Right lobe of liver (tissue), 4 donors: ENCODE measurements around the gene SLC19A2.

Experiments
- POLR2A ChIP-seq: fragments of 450-650 bp; IDR thresholded peaks from one replicate; pipeline ENCODE4 v1.6.1; 2017; ENCODE audit warnings: antibody characterized with exemption, mild to moderate bottlenecking
- TF ChIP-seq, protein P1 (sequence below), 4 donors: fragments of 200-600 bp in 3 of 4; fragments of 450-650 bp in 1 of 4; IDR thresholded peaks; one replicate each; pipeline versions ENCODE4 v1.5.1 to v1.8.0; 2016 to 2022; ENCODE audit warnings: antibody characterized with exemption in 4 of 4, mild to moderate bottlenecking in 2 of 4
- donor health status: DM: no; HTN: no; CAD: no.
- donor health status: DM: no; HTN: no; CAD: no.
- donor health status: DM: no; HTN: yes; CAD: no.

DNA sequence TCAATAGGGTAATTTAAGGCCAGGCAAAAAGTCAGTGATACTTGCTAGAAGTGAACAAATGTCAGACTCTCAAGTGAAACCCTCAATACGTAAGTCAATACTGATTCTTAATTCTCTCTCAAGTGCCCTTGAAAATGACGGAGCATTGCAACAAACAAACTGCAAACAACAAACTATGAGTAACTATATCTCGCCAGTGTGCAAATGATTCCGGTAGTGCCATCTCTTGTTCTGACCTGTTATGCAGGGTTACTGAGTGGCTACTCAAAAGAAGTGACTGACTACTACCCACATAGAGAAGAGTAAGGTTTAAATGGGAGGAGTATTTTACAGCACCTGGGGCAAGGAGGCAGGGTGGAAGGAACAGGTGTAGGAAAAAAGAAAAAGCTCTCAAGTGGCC is 1.6 kb downstream of the SLC19A2 start:
- TF ChIP-seq, protein P1, sequence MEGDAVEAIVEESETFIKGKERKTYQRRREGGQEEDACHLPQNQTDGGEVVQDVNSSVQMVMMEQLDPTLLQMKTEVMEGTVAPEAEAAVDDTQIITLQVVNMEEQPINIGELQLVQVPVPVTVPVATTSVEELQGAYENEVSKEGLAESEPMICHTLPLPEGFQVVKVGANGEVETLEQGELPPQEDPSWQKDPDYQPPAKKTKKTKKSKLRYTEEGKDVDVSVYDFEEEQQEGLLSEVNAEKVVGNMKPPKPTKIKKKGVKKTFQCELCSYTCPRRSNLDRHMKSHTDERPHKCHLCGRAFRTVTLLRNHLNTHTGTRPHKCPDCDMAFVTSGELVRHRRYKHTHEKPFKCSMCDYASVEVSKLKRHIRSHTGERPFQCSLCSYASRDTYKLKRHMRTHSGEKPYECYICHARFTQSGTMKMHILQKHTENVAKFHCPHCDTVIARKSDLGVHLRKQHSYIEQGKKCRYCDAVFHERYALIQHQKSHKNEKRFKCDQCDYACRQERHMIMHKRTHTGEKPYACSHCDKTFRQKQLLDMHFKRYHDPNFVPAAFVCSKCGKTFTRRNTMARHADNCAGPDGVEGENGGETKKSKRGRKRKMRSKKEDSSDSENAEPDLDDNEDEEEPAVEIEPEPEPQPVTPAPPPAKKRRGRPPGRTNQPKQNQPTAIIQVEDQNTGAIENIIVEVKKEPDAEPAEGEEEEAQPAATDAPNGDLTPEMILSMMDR (IDR thresholded peaks at IDR 0.05): no peak
- no peak for TF ChIP-seq POLR2A
